ENCODE measurements around the gene CCDC107. TPM values are rescaled to one million over a fixed set of nuclear protein-coding genes. Genes with fewer than 3 reads are reported as not detected.

The CCDC107 gene
- total RNA-seq, 4 donors from 2014 or later: 5.0 to 13.2 (median 9.6) TPM

- Histone ChIP-seq H3K27ac (no peak overlapping the region), H3K36me3 (peaks cover 69% of the 10 kb centered on the region), H3K9me3 (no peaks in the 10 kb centered on the region), H3K27me3 (no peaks in the 10 kb centered on the region), H3K4me3 (no peak overlapping the region), H3K4me1 (peaks cover 20% of the 10 kb centered on the region)
- no peak for TF ChIP-seq POLR2A (IDR thresholded peaks at IDR 0.05)
- TF ChIP-seq POLR2AphosphoS5 (IDR thresholded peaks at IDR 0.05): no peak
- no peak for TF ChIP-seq EP300 (IDR thresholded peaks at IDR 0.05)
- TF ChIP-seq, protein P1, sequence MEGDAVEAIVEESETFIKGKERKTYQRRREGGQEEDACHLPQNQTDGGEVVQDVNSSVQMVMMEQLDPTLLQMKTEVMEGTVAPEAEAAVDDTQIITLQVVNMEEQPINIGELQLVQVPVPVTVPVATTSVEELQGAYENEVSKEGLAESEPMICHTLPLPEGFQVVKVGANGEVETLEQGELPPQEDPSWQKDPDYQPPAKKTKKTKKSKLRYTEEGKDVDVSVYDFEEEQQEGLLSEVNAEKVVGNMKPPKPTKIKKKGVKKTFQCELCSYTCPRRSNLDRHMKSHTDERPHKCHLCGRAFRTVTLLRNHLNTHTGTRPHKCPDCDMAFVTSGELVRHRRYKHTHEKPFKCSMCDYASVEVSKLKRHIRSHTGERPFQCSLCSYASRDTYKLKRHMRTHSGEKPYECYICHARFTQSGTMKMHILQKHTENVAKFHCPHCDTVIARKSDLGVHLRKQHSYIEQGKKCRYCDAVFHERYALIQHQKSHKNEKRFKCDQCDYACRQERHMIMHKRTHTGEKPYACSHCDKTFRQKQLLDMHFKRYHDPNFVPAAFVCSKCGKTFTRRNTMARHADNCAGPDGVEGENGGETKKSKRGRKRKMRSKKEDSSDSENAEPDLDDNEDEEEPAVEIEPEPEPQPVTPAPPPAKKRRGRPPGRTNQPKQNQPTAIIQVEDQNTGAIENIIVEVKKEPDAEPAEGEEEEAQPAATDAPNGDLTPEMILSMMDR (IDR thresholded peaks at IDR 0.05): no peak
- DNase-seq (ENCODE audit: low spot score in 2 of 2): no peak
- 90% methylated on average over 3 of the region's 5 CpGs for WGBS
Observed at GRCh38 chr9:35698231-35698630, 40.1 kb downstream of the CCDC107 start.

GRCh38 chr9:35700031-35700430 lies 41.9 kb downstream of the CCDC107 start:
- WGBS: 88% methylated on average over 11 of the region's 11 CpGs
- Histone ChIP-seq H3K27ac (no peak overlapping the region), H3K36me3 (peaks cover 87% of the 10 kb centered on the region), H3K4me1 (peaks cover 20% of the 10 kb centered on the region), H3K27me3 (no peaks in the 10 kb centered on the region), H3K9me3 (no peaks in the 10 kb centered on the region), H3K4me3 (no peak overlapping the region)
- no peak for DNase-seq (ENCODE audit: low spot score in 2 of 2)
- TF ChIP-seq EP300 (IDR thresholded peaks at IDR 0.05) (no peak), POLR2A (IDR thresholded peaks at IDR 0.05) (no peak), POLR2AphosphoS5 (IDR thresholded peaks at IDR 0.05) (no peak)
- TF ChIP-seq, protein P1 (IDR thresholded peaks at IDR 0.05): no peak

- no peak overlapping the region for H3K4me3 ChIP-seq
- H3K27ac ChIP-seq: no peak overlapping the region
- no peak for DNase-seq (ENCODE audit: low spot score in 2 of 2)
- peaks cover 96% of the 10 kb centered on the region for H3K36me3 ChIP-seq
- no peaks in the 10 kb centered on the region for H3K9me3 ChIP-seq
- no peaks in the 10 kb centered on the region for H3K27me3 ChIP-seq
- TF ChIP-seq EP300 (IDR thresholded peaks at IDR 0.05): no peak
- no peak for TF ChIP-seq POLR2A (IDR thresholded peaks at IDR 0.05)
- TF ChIP-seq, protein P1 (IDR thresholded peaks at IDR 0.05): no peak
- no peak for TF ChIP-seq POLR2AphosphoS5 (IDR thresholded peaks at IDR 0.05)
- H3K4me1 ChIP-seq: peaks cover 20% of the 10 kb centered on the region
Observed at GRCh38 chr9:35700942-35701341, 42.9 kb downstream of the CCDC107 start.

DNA sequence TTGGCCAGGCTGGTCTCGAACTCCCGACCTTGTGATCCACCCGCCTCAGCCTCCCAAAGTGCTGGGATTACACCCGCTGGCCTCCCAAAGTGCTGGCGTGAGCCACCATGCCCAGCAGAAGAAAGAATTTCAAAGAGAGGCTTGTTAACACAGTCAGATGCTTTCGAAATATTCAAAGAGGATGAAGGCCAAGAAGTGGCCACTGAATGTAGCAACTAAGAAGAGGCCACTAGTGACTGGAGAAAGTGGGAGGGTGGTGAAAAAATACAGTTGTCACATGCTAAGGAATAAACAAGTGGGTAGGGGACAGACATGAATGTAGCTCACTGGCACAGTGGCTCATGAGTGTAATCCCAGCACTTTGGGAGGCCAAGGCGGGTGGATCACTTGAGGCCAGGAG lies 44.6 kb downstream of the CCDC107 start:
- Histone ChIP-seq H3K4me1 (peaks cover 3% of the 10 kb centered on the region), H3K27ac (no peak overlapping the region), H3K9me3 (no peaks in the 10 kb centered on the region), H3K36me3 (peaks cover 100% of the 10 kb centered on the region), H3K27me3 (no peaks in the 10 kb centered on the region), H3K4me3 (no peak overlapping the region)
- TF ChIP-seq EP300 (IDR thresholded peaks at IDR 0.05) (no peak), POLR2AphosphoS5 (IDR thresholded peaks at IDR 0.05) (no peak), POLR2A (IDR thresholded peaks at IDR 0.05) (no peak)
- TF ChIP-seq, protein P1 (IDR thresholded peaks at IDR 0.05): no peak
- over 99% methylated on average over 7 of the region's 7 CpGs for WGBS
- no peak for DNase-seq (ENCODE audit: low spot score in 2 of 2)

DNA sequence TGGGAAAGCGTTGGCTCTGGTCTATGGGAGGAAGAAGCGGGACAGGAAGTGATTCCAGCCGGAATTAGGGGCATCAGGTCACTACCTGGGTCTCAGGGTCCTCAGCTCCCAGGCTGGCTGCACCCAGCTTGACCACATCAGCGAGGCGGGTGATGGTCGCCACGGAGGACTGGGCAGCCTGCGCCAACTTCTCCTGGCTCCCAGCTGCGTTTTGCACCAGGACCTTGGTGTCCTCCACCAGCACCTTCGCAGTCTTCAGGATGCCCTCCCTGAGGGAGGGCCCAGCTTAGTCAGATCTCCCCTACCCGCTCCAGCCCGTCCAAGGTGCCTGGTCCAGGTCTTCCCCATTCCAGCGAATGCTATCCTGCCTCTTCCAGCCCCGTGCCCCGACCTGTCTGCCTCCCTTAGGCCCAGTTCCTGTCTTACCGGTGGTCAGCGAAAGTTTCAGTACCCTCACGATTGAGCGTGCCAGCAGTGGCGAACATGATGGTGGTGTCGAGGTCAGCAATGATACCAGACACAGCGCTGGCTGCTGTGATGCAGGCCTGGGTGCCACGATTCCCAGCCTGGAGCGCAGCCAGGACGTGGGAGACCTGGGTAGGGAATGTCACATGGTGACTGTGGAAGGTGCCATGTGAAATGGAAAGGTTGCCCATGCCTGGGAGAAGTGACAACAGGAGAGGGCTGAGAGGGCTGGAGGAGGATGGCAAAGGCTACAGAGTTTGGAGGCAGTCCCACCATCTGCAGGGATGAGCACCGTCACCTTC lies 46.0 kb downstream of the CCDC107 start:
- H3K27ac ChIP-seq: no peak overlapping the region
- 93% methylated on average over 21 of the region's 26 CpGs for WGBS

More for the DNA sequence above, 46.0 kb downstream of the CCDC107 start:
- peaks cover 100% of the 10 kb centered on the region for H3K36me3 ChIP-seq
- TF ChIP-seq EP300 (IDR thresholded peaks at IDR 0.05) (no peak), POLR2A (IDR thresholded peaks at IDR 0.05) (no peak), POLR2AphosphoS5 (IDR thresholded peaks at IDR 0.05) (no peak)
- TF ChIP-seq, protein P1 (IDR thresholded peaks at IDR 0.05): no peak
- no peak overlapping the region for H3K4me3 ChIP-seq
- DNase-seq (ENCODE audit: low spot score in 2 of 2): no peak
- no peaks in the 10 kb centered on the region for H3K27me3 ChIP-seq
- no peaks in the 10 kb centered on the region for H3K9me3 ChIP-seq
- no peaks in the 10 kb centered on the region for H3K4me1 ChIP-seq

All from suprapubic skin (tissue), 4 donors.